GM19397 (cell line): ENCODE results near the gene TLL1.

Experiments used
- ATAC-seq: cut with Tn5 transposase; IDR thresholded peaks from one replicate; pipeline ENCODE4 v1.9.1; 2021; ENCODE audit warnings: mild to moderate bottlenecking, moderate library complexity; ENCODE audit not compliant: unreplicated experiment

Gene TLL1

DNA sequence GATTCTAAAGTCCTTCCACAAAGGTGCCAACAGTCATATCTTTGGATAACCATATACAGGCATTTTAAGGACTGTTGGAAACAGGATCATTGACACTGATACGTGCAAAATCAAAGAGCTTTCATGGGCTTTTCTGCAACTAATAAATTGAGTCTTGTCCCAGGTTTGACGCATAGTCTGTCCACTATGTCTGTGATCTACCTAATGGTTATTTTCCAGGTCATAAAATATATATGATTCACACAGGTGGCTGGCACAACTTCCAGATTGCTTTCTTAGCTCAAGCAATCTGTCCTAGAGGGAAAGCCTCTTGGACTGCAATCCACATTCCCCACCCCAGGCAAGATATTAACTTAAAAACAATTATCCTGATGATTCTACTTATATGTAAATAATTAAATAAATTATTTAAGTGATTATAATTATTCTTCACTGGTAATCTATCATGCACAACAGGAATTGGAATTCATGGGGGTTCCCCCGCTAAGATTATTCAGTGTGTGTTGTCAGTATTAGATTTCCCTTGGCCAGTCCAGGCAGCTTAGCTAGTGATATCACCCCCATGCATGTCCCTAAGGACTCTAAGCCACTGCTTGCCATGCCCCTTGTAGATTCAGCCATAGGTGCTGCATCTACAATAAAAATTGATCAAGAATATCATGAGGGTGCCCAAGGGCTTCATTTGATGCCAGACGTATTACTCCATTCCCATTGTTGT lies 97.8 kb downstream of the TLL1 start:
- no peak for ATAC-seq

DNA sequence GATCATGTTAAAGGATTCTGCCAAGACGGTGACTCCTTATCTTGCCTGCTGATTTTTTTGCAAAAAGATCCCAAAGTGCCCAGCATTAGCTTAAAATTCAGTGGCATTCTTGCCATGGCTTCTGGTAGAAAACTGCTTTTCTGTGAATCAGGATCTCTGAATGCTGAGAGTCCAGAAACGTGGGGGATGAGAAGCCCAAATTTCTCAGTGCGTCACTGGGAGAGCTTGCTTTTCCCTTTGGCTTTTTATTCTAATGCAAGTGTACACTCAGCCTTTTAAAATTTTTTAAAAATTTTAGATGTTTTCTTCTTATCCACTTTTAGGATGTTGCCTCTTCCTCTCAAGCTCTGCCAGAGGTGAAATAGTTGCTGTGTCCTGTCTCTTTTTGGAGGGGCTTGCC lies 98.4 kb downstream of the TLL1 start:
- no peak for ATAC-seq

- ATAC-seq: no peak
Observed at GRCh38 chr4:165971933-165972332, 98.9 kb downstream of the TLL1 start.

DNA sequence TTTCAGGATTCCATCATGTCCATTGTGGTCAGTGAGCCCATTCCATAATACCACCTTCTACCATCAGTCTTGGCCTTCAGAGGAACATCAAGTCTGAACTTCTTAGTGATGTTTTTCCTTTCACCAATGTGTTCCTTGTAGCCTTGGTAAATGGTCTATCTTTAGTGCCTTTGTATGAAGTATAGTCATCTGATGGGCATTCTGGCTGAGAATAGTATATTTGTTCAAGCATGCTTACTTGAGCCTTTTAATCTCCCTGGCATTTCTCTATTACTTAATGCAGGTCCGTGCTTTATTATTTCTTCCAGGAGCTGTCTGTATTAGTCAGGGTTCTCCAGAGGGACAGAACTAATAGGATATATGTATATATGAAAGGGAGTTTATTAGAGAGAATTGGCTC lies 99.7 kb downstream of the TLL1 start:
- ATAC-seq: no peak

DNA sequence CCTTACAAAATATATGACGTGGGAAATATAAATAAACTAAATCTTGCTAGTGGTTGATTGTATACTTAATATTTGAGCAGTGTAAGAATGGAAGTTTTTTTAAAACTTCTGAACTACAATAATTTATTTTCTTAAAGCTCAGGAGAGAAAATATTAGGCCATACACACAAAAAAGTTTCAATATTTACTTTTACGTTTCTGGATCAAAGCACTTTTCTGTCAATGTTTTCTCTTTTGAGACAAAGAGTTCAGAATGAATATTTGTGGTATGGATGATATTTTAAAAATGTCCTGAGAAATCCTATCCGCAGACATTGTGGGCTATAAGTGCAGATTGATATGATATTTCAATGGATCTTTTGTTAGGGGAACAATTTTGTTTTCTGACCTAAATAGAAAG lies 109.9 kb downstream of the TLL1 start:
- ATAC-seq: no peak

- ATAC-seq: no peak
Observed at GRCh38 chr4:165986956-165987698, 114.1 kb downstream of the TLL1 start.

DNA sequence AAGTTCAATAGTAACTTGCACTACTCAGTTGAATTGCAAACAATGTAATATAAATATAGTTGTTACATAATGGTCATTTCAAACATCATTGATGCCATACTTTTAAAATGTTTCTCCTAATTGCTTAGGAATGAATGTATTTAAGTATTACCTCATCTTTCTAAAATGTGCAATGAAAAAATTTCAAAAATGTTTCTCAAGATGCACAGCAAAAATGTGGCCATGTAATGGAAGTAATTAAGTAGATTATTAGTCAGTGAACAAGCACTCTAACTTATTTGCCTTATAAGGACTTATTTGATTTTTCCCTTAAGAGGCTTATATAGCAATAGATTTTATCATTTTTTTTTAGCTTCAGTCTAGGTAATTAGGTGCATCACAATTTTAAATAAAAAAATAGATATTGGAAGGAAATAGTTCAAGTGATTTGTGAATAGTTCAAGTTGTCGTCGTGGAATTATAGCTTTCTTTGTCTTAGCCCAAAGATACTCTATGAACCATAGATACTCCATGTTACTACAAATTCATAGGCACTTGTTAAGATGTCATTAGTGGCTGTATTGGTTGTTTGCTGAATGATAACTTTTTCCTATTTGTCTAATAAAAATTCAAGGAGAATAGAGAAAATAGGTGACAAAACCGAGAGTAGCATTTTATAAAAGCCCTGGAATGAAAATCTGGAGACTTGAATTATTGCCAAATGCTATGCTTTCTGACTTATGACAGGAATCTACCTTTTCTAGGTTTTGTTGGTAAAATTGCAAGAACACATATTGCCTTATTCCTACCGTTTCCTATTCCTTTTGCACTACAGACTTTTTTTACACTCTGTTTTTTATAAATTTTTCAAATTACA lies 118.5 kb downstream of the TLL1 start:
- no peak for ATAC-seq

DNA sequence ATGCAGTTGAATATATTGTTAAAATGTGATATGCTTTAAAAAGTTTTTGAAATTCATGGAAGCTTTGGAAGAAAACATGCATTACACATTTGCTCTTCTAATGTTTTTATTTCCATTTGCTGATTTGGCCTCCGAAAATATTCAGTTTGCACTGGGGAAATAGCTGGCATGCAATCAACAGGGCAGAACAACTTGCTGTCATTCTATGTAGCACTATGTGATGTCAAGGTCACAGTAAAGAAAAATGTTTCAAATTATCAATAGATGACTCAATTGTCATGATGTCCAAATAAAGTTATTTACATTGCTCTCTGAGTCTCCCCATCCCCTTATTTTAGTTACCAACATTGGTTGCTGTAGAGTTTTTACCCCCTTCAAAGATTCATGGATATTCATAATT lies 119.2 kb downstream of the TLL1 start:
- ATAC-seq: no peak

GRCh38 chr4:165994701-165995100 lies 121.7 kb downstream of the TLL1 start:
- ATAC-seq: no peak

GRCh38 chr4:166003811-166004210 lies 130.8 kb downstream of the TLL1 start:
- ATAC-seq: no peak

- ATAC-seq: no peak
Observed at GRCh38 chr4:166006217-166006616, 133.2 kb downstream of the TLL1 start.

DNA sequence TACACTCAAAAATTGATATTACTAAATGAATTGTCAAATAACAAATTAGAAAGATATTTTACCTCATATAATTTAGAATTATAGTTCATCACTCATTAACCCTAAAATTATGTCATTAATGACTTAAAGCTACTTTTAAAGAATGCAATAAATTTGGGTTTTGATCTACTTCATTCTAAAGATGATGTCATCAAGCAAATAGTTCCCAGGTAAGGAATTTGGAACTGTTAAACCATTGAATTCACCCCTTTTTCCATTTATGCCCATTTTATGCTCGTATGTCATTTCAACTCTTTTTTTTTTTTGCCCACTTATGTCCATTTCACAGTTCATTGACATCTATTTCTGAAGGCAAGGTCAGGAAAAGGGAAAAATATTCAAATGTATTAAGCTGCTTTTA lies 135.5 kb downstream of the TLL1 start:
- ATAC-seq: no peak

- no peak for ATAC-seq
Observed at GRCh38 chr4:166012129-166013030, 139.3 kb downstream of the TLL1 start.

- no peak for ATAC-seq
Observed at GRCh38 chr4:166014411-166014810, 141.4 kb downstream of the TLL1 start.

- ATAC-seq: no peak
Observed at GRCh38 chr4:166017804-166018203, 144.8 kb downstream of the TLL1 start.

GRCh38 chr4:166019441-166020220 lies 146.6 kb downstream of the TLL1 start:
- ATAC-seq: no peak

- no peak for ATAC-seq
Observed at GRCh38 chr4:166021617-166022016, 148.6 kb downstream of the TLL1 start.

DNA sequence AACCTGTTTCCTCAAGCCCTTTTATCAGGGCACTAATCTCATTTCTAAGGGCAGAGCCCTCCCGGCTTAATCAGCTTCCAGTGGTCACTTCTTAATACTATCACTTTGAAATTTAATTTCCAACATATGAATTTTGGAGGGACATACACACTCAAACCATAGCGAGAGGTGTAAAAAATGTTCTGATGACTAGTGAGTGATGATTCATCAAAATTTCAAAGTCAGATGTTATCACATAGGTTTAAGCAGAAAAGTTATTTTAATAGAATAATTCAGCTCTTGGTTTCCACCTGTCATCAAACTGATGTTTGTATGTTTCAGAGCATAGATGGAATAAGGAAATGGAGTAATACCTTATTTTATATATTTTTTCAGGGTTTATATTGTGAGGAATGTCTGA lies 161.9 kb downstream of the TLL1 start:
- no peak for ATAC-seq

DNA sequence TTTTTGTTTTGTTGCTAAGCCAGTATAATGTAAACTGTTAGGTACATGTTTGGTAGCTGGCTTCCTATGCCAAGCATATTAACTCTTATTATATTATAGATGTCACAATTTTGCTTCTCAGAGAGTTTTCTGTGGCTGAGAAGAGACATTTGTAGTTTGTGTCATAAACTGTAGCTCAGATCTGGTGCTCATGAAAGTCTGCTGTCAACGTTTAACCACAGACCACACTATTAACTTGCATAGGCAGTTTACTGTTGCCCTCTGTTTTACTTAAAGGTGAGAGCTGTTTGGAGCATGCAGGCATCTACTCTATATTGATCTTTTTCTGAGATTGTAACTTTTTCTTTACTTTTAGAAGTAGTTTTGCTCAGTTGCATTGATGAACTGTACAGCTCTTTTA lies 166.8 kb downstream of the TLL1 start:
- no peak for ATAC-seq

DNA sequence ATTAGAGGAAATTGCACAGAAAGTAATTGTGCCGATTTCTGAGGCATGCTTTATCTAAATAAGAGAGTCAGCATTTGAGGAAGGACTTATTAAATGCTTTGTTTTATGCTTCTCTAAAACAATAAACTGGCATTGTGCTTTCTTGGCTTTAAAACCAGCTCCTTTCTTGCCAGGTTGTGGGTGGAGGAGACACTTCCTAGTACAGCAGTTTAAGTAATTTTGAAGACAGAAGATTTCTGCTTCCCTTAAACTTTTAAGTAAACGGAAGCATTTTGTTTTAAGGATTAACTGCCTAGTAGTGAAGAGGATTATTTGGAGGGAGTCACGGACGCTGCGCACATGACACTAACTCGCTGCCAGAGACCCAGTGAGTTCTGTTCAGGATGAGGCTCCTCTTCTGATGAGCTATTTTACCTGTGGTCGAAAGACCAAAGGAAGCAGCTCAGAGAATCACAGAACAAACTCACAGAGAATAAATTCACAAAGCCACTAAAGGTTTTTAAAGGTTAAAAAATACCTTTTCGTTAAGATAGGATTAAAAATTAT lies 169.5 kb downstream of the TLL1 start:
- no peak for ATAC-seq
